HEK293 (cell line): ENCODE results near the gene OXCT2.

ENCODE experiments used
- KLF1 ChIP-seq: fragments of 450-650 bp; formaldehyde crosslinking; IDR thresholded peaks from 2 replicates; pipeline ENCODE4 v1.5.1; 2016; ENCODE audit warnings: missing biosample characterization, missing genetic modification characterization
- KLF9 ChIP-seq: fragments of 450-650 bp; formaldehyde crosslinking; IDR thresholded peaks from 2 replicates; pipeline ENCODE4 v1.5.1; 2016; ENCODE audit warnings: missing biosample characterization, missing genetic modification characterization, low read depth
- SETDB1 ChIP-seq: IDR thresholded peaks from one replicate; pipeline ENCODE4 v1.6.1; 2017; ENCODE audit warnings: mild to moderate bottlenecking, low read length, moderate library complexity, mixed read lengths; ENCODE audit not compliant: insufficient read length
- SP2 ChIP-seq: fragments of 450-650 bp; formaldehyde crosslinking; IDR thresholded peaks from 2 replicates; pipeline ENCODE4 v1.5.1; 2016; ENCODE audit warnings: missing biosample characterization, missing genetic modification characterization
- ZBTB20 ChIP-seq: fragments of 450-650 bp; formaldehyde crosslinking; IDR thresholded peaks from 2 replicates; pipeline ENCODE4 v1.5.1; 2016; ENCODE audit warnings: missing biosample characterization, missing genetic modification characterization
- ZFP37 ChIP-seq: fragments of 450-650 bp; formaldehyde crosslinking; IDR thresholded peaks from 2 replicates; pipeline ENCODE4 v1.5.1; 2016; ENCODE audit warnings: missing biosample characterization, missing genetic modification characterization
- ZNF19 ChIP-seq: fragments of 450-650 bp; formaldehyde crosslinking; IDR thresholded peaks from 2 replicates; pipeline ENCODE4; 2016; ENCODE audit warnings: missing biosample characterization, missing genetic modification characterization, low read depth
- ZNF24 ChIP-seq: fragments of 450-650 bp; formaldehyde crosslinking; IDR thresholded peaks from 2 replicates; pipeline ENCODE4 v1.5.1; 2016; ENCODE audit warnings: missing biosample characterization, missing genetic modification characterization
- ZNF248 ChIP-seq: fragments of 450-650 bp; formaldehyde crosslinking; IDR thresholded peaks from 2 replicates; pipeline ENCODE4 v1.5.1; 2017; ENCODE audit warnings: missing biosample characterization, missing genetic modification characterization
- ZNF292 ChIP-seq: fragments of 450-650 bp; formaldehyde crosslinking; IDR thresholded peaks from 2 replicates; pipeline ENCODE4 v1.5.1; 2016; ENCODE audit warnings: low read depth, missing biosample characterization, missing genetic modification characterization, borderline replicate concordance
- ZNF514 ChIP-seq: fragments of 450-650 bp; formaldehyde crosslinking; IDR thresholded peaks from 2 replicates; pipeline ENCODE4 v1.5.1; 2016; ENCODE audit warnings: missing biosample characterization, missing genetic modification characterization
- ZNF548 ChIP-seq: fragments of 450-650 bp; formaldehyde crosslinking; IDR thresholded peaks from 2 replicates; pipeline ENCODE4 v1.5.1; 2016; ENCODE audit warnings: missing biosample characterization, missing genetic modification characterization
- ZNF571 ChIP-seq: fragments of 450-650 bp; formaldehyde crosslinking; IDR thresholded peaks from 2 replicates; pipeline ENCODE4 v1.5.0; 2017; ENCODE audit warnings: missing biosample characterization, missing genetic modification characterization
- ZNF585B ChIP-seq: fragments of 450-650 bp; formaldehyde crosslinking; IDR thresholded peaks from 2 replicates; pipeline ENCODE4 v1.5.1; 2016; ENCODE audit warnings: missing biosample characterization, missing genetic modification characterization
- ZNF654 ChIP-seq: fragments of 450-650 bp; formaldehyde crosslinking; IDR thresholded peaks from 2 replicates; pipeline ENCODE4 v1.5.1; 2016; ENCODE audit warnings: low read depth, missing biosample characterization, missing genetic modification characterization
- ZNF670 ChIP-seq: fragments of 450-650 bp; formaldehyde crosslinking; IDR thresholded peaks from 2 replicates; pipeline ENCODE4 v1.5.1; 2016; ENCODE audit warnings: missing biosample characterization, missing genetic modification characterization, low read depth
- ZNF785 ChIP-seq: fragments of 450-650 bp; formaldehyde crosslinking; IDR thresholded peaks from 2 replicates; pipeline ENCODE4 v1.5.1; 2016; ENCODE audit warnings: missing biosample characterization, missing genetic modification characterization
- TF ChIP-seq, protein P1 (sequence below): fragments of 450-650 bp; formaldehyde crosslinking; IDR thresholded peaks from 2 replicates; pipeline ENCODE4 v1.5.1; 2016; ENCODE audit warnings: missing biosample characterization, missing genetic modification characterization
- TF ChIP-seq, protein P2 (sequence below): fragments of 450-650 bp; formaldehyde crosslinking; IDR thresholded peaks from 2 replicates; pipeline ENCODE4 v1.5.1; 2016; ENCODE audit warnings: missing biosample characterization, missing genetic modification characterization, borderline replicate concordance
- TF ChIP-seq, protein P3 (sequence below): fragments of 450-650 bp; IDR thresholded peaks from 2 replicates; pipeline ENCODE4 v1.5.1; 2018; ENCODE audit warnings: missing biosample characterization, missing genetic modification characterization
- TF ChIP-seq, protein P4 (sequence below): fragments of 450-650 bp; formaldehyde crosslinking; IDR thresholded peaks from 2 replicates; pipeline ENCODE4 v1.5.1; 2016; ENCODE audit warnings: missing biosample characterization, missing genetic modification characterization
- TF ChIP-seq, protein P5 (sequence below): fragments of 450-650 bp; formaldehyde crosslinking; IDR thresholded peaks from 2 replicates; pipeline ENCODE4 v1.5.1; 2016; ENCODE audit warnings: missing biosample characterization, missing genetic modification characterization
- TF ChIP-seq, protein P6 (sequence below): fragments of 450-650 bp; formaldehyde crosslinking; IDR thresholded peaks from 2 replicates; pipeline ENCODE4 v1.5.1; 2016; ENCODE audit warnings: missing biosample characterization, missing genetic modification characterization

The OXCT2 gene

DNA sequence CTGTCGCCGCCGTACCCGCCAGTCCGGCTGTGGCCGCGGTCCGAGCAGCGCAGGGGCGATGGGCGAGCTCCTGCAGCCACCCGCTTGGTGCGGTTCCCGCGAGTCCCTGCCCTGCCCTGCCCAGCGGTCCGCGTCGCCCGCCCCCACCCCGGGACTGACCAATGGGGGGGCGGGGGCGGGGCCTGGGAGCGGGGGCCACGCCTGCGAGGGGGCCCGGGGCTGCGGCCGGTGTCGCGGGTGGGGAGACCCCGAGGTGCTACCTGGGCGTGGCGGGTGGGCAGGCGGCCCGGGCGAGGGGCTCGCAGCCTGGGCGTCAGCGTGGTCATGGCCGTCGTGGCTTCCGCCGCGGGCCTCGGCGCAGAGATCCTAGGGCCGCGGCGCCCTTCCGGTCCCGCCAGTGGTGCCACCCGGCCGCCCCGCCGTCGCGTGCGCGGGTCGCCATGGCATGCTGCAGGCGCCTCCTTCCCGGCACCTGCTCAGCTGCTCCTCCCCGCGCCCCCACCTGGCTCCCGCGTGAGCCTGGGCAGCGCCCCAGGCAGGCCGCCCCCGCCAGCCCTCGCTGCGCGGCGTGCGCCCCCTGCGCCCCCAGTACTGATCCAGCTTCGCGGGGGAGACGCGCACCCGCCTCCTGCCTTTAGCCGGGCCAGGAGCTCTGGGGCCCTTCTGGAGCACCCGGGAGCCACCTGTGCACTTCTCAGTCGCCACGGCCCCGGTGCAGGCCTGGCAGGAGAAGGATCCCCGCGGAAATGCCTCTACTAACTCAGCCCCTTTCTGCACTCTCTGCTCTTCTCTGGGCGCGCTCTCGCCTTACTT is 17.8 kb upstream of the OXCT2 start, which contains the start of gene BMP8B (continued):
- TF ChIP-seq, protein P1, sequence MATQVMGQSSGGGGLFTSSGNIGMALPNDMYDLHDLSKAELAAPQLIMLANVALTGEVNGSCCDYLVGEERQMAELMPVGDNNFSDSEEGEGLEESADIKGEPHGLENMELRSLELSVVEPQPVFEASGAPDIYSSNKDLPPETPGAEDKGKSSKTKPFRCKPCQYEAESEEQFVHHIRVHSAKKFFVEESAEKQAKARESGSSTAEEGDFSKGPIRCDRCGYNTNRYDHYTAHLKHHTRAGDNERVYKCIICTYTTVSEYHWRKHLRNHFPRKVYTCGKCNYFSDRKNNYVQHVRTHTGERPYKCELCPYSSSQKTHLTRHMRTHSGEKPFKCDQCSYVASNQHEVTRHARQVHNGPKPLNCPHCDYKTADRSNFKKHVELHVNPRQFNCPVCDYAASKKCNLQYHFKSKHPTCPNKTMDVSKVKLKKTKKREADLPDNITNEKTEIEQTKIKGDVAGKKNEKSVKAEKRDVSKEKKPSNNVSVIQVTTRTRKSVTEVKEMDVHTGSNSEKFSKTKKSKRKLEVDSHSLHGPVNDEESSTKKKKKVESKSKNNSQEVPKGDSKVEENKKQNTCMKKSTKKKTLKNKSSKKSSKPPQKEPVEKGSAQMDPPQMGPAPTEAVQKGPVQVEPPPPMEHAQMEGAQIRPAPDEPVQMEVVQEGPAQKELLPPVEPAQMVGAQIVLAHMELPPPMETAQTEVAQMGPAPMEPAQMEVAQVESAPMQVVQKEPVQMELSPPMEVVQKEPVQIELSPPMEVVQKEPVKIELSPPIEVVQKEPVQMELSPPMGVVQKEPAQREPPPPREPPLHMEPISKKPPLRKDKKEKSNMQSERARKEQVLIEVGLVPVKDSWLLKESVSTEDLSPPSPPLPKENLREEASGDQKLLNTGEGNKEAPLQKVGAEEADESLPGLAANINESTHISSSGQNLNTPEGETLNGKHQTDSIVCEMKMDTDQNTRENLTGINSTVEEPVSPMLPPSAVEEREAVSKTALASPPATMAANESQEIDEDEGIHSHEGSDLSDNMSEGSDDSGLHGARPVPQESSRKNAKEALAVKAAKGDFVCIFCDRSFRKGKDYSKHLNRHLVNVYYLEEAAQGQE, result no peak
- TF ChIP-seq ZNF548 (tag by site-specific recombination) (no peak), KLF9 (tag by site-specific recombination) (0 out of 2 replicates have a peak, but pooled peaks have one; percentile 51), ZNF292 (no peak), ZNF571 (tag by site-specific recombination) (no peak), KLF1 (tag by site-specific recombination) (peak; percentile 69; the same call in 1 of the 2 replicates), ZNF670 (no peak), ZNF785 (tag by site-specific recombination) (no peak), ZNF514 (no peak), ZNF585B (no peak), ZNF654 (tag by site-specific recombination) (no peak), ZFP37 (tag by site-specific recombination) (no peak), ZBTB20 (tag by site-specific recombination) (peak; percentile 90), ZNF19 (no peak), ZNF24 (no peak), SP2 (tag by site-specific recombination) (peak; percentile 53), ZNF248 (tag by site-specific recombination) (no peak), SETDB1 (no peak)
- TF ChIP-seq, protein P2, sequence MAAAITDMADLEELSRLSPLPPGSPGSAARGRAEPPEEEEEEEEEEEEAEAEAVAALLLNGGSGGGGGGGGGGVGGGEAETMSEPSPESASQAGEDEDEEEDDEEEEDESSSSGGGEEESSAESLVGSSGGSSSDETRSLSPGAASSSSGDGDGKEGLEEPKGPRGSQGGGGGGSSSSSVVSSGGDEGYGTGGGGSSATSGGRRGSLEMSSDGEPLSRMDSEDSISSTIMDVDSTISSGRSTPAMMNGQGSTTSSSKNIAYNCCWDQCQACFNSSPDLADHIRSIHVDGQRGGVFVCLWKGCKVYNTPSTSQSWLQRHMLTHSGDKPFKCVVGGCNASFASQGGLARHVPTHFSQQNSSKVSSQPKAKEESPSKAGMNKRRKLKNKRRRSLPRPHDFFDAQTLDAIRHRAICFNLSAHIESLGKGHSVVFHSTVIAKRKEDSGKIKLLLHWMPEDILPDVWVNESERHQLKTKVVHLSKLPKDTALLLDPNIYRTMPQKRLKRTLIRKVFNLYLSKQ, result no peak
- TF ChIP-seq, protein P3, sequence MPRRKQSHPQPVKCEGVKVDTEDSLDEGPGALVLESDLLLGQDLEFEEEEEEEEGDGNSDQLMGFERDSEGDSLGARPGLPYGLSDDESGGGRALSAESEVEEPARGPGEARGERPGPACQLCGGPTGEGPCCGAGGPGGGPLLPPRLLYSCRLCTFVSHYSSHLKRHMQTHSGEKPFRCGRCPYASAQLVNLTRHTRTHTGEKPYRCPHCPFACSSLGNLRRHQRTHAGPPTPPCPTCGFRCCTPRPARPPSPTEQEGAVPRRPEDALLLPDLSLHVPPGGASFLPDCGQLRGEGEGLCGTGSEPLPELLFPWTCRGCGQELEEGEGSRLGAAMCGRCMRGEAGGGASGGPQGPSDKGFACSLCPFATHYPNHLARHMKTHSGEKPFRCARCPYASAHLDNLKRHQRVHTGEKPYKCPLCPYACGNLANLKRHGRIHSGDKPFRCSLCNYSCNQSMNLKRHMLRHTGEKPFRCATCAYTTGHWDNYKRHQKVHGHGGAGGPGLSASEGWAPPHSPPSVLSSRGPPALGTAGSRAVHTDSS (tag by site-specific recombination), result no peak; the same call in 1 of the 2 replicates
- TF ChIP-seq, protein P4, sequence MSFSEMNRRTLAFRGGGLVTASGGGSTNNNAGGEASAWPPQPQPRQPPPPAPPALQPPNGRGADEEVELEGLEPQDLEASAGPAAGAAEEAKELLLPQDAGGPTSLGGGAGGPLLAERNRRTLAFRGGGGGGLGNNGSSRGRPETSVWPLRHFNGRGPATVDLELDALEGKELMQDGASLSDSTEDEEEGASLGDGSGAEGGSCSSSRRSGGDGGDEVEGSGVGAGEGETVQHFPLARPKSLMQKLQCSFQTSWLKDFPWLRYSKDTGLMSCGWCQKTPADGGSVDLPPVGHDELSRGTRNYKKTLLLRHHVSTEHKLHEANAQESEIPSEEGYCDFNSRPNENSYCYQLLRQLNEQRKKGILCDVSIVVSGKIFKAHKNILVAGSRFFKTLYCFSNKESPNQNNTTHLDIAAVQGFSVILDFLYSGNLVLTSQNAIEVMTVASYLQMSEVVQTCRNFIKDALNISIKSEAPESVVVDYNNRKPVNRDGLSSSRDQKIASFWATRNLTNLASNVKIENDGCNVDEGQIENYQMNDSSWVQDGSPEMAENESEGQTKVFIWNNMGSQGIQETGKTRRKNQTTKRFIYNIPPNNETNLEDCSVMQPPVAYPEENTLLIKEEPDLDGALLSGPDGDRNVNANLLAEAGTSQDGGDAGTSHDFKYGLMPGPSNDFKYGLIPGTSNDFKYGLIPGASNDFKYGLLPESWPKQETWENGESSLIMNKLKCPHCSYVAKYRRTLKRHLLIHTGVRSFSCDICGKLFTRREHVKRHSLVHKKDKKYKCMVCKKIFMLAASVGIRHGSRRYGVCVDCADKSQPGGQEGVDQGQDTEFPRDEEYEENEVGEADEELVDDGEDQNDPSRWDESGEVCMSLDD (tag by site-specific recombination), result no peak
- TF ChIP-seq, protein P5, sequence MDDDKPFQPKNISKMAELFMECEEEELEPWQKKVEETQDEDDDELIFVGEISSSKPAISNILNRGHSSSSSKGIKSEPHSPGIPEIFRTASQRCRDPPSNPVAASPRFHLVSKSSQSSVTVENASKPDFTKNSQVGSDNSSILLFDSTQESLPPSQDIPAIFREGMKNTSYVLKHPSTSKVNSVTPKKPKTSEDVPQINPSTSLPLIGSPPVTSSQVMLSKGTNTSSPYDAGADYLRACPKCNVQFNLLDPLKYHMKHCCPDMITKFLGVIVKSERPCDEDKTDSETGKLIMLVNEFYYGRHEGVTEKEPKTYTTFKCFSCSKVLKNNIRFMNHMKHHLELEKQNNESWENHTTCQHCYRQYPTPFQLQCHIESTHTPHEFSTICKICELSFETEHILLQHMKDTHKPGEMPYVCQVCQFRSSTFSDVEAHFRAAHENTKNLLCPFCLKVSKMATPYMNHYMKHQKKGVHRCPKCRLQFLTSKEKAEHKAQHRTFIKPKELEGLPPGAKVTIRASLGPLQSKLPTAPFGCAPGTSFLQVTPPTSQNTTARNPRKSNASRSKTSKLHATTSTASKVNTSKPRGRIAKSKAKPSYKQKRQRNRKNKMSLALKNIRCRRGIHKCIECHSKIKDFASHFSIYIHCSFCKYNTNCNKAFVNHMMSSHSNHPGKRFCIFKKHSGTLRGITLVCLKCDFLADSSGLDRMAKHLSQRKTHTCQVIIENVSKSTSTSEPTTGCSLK (tag by site-specific recombination), result no peak
- TF ChIP-seq, protein P6, sequence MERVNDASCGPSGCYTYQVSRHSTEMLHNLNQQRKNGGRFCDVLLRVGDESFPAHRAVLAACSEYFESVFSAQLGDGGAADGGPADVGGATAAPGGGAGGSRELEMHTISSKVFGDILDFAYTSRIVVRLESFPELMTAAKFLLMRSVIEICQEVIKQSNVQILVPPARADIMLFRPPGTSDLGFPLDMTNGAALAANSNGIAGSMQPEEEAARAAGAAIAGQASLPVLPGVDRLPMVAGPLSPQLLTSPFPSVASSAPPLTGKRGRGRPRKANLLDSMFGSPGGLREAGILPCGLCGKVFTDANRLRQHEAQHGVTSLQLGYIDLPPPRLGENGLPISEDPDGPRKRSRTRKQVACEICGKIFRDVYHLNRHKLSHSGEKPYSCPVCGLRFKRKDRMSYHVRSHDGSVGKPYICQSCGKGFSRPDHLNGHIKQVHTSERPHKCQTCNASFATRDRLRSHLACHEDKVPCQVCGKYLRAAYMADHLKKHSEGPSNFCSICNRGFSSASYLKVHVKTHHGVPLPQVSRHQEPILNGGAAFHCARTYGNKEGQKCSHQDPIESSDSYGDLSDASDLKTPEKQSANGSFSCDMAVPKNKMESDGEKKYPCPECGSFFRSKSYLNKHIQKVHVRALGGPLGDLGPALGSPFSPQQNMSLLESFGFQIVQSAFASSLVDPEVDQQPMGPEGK (tag by site-specific recombination), result peak; percentile 48; the same call in 1 of the 2 replicates
